ENCODE data around the gene NF1.
"Not testable (repeated sequence)": the region's sequence is repeated elsewhere in the genome, so short reads cannot be mapped to it uniquely, and the experiment has no call there.

NF1 gene

DNA sequence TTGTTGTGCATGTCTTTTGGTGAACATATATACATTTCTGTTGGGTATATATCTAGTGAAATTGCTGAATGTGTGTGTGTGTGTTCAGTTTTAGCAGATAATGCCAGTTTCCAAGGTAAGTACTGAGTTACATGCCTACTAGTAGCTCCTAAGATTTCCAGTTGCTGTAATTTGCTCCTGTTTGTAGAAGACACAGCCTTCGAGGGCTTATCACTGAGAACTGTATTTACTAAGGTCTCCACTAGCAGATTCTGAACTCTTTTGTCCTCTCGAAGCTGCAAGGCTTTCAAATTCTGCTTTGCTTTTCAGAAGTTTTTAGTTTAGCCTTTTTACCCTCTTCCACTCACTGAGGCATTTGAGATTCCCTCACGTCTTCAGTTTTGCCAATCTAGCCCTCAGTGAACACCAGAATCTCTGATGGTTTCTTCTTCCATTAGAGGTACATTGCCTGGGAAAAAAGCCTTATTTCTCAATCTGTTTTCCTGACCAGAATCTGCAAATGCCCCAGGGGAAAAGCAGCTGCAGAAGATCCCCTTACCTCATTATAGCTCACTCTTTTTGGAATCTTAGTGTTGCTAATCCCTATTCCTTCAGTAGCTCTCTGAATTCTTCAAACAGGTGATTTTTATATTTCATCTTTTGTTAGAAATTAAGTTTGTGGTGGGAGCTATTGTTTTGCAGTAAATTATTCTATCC, 52.9 kb downstream of the NF1 start:
- DNase-seq (ENCODE audit: low read depth): peak; percentile 12
- no peak overlapping the region for H3K4me3 ChIP-seq (ENCODE audit: low read depth, low read length)
- TF ChIP-seq MAX (IDR thresholded peaks at IDR 0.05; ENCODE audit: low read depth, low read length) (no peak), CTCF (IDR thresholded peaks at IDR 0.05; ENCODE audit: low read depth, low read length) (no peak), POLR2A (IDR thresholded peaks at IDR 0.05; ENCODE audit: extremely low read depth, insufficient read length) (no peak), MYC (IDR thresholded peaks at IDR 0.05; ENCODE audit: low read depth, low read length) (no peak)

DNA sequence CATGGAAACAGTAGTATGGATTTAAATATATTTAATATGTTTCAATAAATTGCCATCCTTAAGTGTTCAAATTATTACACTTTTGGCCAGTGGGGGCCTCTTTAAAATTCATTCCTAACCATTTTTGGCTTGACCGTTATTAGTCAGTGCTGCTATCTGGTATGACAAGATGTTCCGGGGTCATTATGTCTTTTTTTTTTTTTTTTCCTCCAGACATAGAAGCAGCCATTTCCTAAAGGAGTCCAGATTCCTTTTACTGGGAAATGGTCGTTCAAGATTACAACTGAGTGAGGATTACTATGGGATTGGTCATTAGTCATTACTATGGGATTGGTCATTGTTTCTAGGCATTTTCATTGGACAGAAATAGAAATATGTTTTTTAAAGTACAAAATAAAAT, 53.4 kb downstream of the NF1 start:
- TF ChIP-seq MAX (IDR thresholded peaks at IDR 0.05; ENCODE audit: low read depth, low read length): no peak
- no peak for TF ChIP-seq MYC (IDR thresholded peaks at IDR 0.05; ENCODE audit: low read depth, low read length)
- no peak for TF ChIP-seq CTCF (IDR thresholded peaks at IDR 0.05; ENCODE audit: low read depth, low read length)
- no peak for TF ChIP-seq POLR2A (IDR thresholded peaks at IDR 0.05; ENCODE audit: extremely low read depth, insufficient read length)
- H3K4me3 ChIP-seq (ENCODE audit: low read depth, low read length): no peak overlapping the region
- DNase-seq (ENCODE audit: low read depth): no peak

GRCh38 chr17:31152271-31152670, 57.5 kb downstream of the NF1 start:
- DNase-seq (ENCODE audit: low read depth): no peak
- no peak for TF ChIP-seq MYC (IDR thresholded peaks at IDR 0.05; ENCODE audit: low read depth, low read length)
- TF ChIP-seq MAX (IDR thresholded peaks at IDR 0.05; ENCODE audit: low read depth, low read length): no peak
- TF ChIP-seq CTCF (IDR thresholded peaks at IDR 0.05; ENCODE audit: low read depth, low read length): no peak
- no peak for TF ChIP-seq POLR2A (IDR thresholded peaks at IDR 0.05; ENCODE audit: extremely low read depth, insufficient read length)
- no peak overlapping the region for H3K4me3 ChIP-seq (ENCODE audit: low read depth, low read length)

- no peak for DNase-seq (ENCODE audit: low read depth)
- H3K4me3 ChIP-seq (ENCODE audit: low read depth, low read length): no peak overlapping the region
- no peak for TF ChIP-seq CTCF (IDR thresholded peaks at IDR 0.05; ENCODE audit: low read depth, low read length)
- TF ChIP-seq MYC (IDR thresholded peaks at IDR 0.05; ENCODE audit: low read depth, low read length): no peak
- TF ChIP-seq POLR2A (IDR thresholded peaks at IDR 0.05; ENCODE audit: extremely low read depth, insufficient read length): no peak
- no peak for TF ChIP-seq MAX (IDR thresholded peaks at IDR 0.05; ENCODE audit: low read depth, low read length)
These were observed 60.5 kb downstream of the NF1 start for GRCh38 chr17:31155208-31155810.

DNA sequence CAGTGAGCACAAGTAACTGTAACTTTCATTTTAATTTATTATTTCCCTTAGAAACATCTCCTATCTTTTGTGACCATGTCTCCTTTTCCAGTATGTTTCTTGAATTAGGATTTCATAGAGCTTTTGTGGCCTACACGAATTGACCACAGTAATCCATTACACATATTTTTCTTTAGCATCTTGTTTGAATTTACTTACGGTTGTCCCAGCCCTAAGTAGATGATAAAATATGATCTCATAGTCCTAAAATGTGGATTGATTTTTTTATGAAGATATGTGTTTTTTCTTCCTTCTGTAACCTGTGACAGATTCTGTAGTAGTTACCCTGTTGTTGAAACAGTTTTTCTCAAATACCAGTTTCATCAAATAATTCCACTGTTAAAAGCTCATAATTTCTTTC, 61.5 kb downstream of the NF1 start:
- DNase-seq (ENCODE audit: low read depth): no peak
- no peak overlapping the region for H3K4me3 ChIP-seq (ENCODE audit: low read depth, low read length)
- no peak for TF ChIP-seq MYC (IDR thresholded peaks at IDR 0.05; ENCODE audit: low read depth, low read length)
- TF ChIP-seq POLR2A (IDR thresholded peaks at IDR 0.05; ENCODE audit: extremely low read depth, insufficient read length): no peak
- no peak for TF ChIP-seq MAX (IDR thresholded peaks at IDR 0.05; ENCODE audit: low read depth, low read length)
- no peak for TF ChIP-seq CTCF (IDR thresholded peaks at IDR 0.05; ENCODE audit: low read depth, low read length)

DNA sequence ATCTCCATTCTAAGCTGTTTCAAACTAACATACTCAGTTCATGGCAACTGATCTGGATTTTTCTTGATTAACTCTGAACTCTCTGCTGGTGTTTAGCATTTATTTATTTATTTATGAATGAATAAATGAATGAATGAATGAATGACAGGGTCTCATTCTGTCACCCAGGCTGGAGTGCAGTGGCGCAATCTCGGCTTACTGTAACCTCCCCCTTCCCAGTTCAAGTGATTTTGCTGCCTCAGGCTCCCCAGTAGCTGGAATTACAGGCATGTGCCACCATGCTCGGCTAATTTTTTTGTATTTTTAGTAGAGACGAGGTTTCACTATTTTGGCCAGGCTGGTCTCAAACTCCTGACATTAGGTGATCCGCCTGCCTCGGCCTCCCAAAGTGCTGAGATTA, 62.1 kb downstream of the NF1 start:
- not testable (repeated sequence) for DNase-seq (ENCODE audit: low read depth); H3K4me3 ChIP-seq (ENCODE audit: low read depth, low read length)

Data from NB4 (cell line).